Left renal pelvis (tissue), 4 donors: ENCODE measurements around the gene FOLR2. TPM values are rescaled to one million over a fixed set of nuclear protein-coding genes. Genes with fewer than 3 reads are reported as not detected.
"Not testable (repeated sequence)": the region's sequence is repeated elsewhere in the genome, so short reads cannot be mapped to it uniquely, and the experiment has no call there.

Experiments used
- DNase-seq, 4 donors: peaks; one replicate each; pipeline ENCODE4 v3.0.0-alpha.2; 2013; ENCODE audit warnings: low read depth in 4 of 4, low spot score in 3 of 4
- polyA plus RNA-seq, 4 donors: library from polyadenylated mRNA; unstranded; fragments of 120-200 nt; gene quantifications; one replicate each; pipeline ENCODE4 v1.2.1, GENCODE V29; 2013; ENCODE audit not compliant: insufficient read length in 4 of 4

Gene FOLR2
- polyA plus RNA-seq, 4 donors = 10.4 to 44.4 (median 12.1) TPM

GRCh38 chr11:72265951-72266350 is 49.4 kb downstream of the FOLR2 start:
- no peak for DNase-seq

- DNase-seq = not testable (repeated sequence)
These were observed 50.4 kb downstream of the FOLR2 start for GRCh38 chr11:72266960-72267359.

- no peak for DNase-seq
These were observed 51.5 kb downstream of the FOLR2 start for GRCh38 chr11:72267956-72268617.

Other genes with a start within 250 kb of the FOLR2 start
- 10 to 100 TPM in 1 of 4 donors, 1 to 10 TPM in 3; 6.7 to 13.6 (median 9.2) TPM for gene IL18BP, start 217.9 kb upstream of the FOLR2 start, polyA plus RNA-seq
- gene NUMA1, start 136.3 kb upstream of the FOLR2 start, polyA plus RNA-seq = 100 to 1,000 TPM; 232 to 325 (median 266) TPM
- gene LRRC51, start 135.9 kb upstream of the FOLR2 start, polyA plus RNA-seq = 10 to 100 TPM; 13.0 to 30.4 (median 23.9) TPM
- 100 to 1,000 TPM in 2 of 4 donors, 10 to 100 TPM in 2; 95.8 to 125 (median 104) TPM for gene LAMTOR1, start 113.5 kb upstream of the FOLR2 start, polyA plus RNA-seq
- gene TOMT, start 110.9 kb upstream of the FOLR2 start, polyA plus RNA-seq = not detected
- gene ANAPC15, start 104.1 kb upstream of the FOLR2 start, polyA plus RNA-seq = 10 to 100 TPM; 30.0 to 53.0 (median 47.6) TPM
- 1 to 10 TPM in 3 of 4 donors, not detected in 1; 1.6 to 2.7 (median 2.2) TPM for gene FOLR3, start 81.1 kb upstream of the FOLR2 start, polyA plus RNA-seq
- 10 to 100 TPM; 11.1 to 54.9 (median 43.2) TPM for gene FOLR1, start 24.7 kb upstream of the FOLR2 start, polyA plus RNA-seq
- 100 to 1,000 TPM; 122 to 185 (median 163) TPM for gene INPPL1, start 8.0 kb downstream of the FOLR2 start, polyA plus RNA-seq
- gene PHOX2A, start 27.4 kb downstream of the FOLR2 start, polyA plus RNA-seq = under 1 TPM in 2 of 4 donors, not detected in 2; 0.34 to 0.42 TPM
- gene CLPB, start 217.7 kb downstream of the FOLR2 start, polyA plus RNA-seq = 10 to 100 TPM in 3 of 4 donors, 1 to 10 TPM in 1; 6.7 to 14.5 (median 13.7) TPM